GM12874 (cell line): ENCODE results near the gene TPM2.

Experiments
- CTCF ChIP-seq: IDR thresholded peaks from 2 replicates; pipeline ENCODE4 v1.5.1; 2011; ENCODE audit warnings: low read depth, mild to moderate bottlenecking, control low read depth, low read length, moderate library complexity; ENCODE audit not compliant: insufficient read depth

TPM2 gene

GRCh38 chr9:35732185-35732799 is 42.6 kb upstream of the TPM2 start, which contains the start of the genes CREB3 and TLN1:
CREB3 (plus strand) TSS chr9:35732666; CDS start chr9:35732773, 107 bp downstream.
TLN1 (minus strand) TSS chr9:35732195; CDS start chr9:35725694, 6,501 bp downstream.
- peak; percentile 21; the same call in 1 of the 2 replicates for TF ChIP-seq CTCF

DNA sequence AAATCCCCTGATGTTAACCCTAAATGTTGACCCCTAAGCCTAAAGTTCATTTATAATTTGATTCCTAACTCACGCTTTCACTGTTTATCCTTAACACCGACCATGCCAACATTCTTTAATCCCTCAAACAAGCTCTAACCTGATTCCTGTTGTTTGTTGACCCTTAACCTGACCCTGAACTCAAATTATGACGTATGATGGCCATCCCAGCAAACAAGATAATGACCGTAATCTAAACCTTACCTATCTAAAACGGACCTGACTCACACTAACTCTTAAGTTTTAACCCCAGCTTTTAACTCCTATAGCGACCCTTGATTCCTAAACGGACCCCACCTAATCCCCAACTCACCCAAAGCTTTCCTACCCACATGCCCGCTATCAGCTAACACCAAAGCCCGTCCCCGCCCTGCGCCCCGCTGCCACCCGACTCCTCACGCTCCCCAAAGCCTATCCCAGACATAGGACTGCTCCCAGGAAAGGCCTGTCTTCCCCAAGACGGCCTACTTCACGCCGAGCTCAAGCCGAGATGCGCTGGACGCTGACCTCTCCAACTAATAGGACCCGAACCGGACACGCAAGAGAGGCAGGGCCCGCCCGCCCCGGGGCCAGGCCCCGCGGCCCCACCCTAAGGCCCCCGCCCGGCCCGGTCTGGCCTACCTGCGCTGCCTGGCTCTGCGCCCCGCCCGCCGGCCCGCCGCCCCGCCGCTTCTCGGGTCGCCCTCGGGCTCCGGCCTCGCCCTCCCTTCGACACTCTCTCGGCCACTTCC is 41.9 kb upstream of the TPM2 start:
- no peak for TF ChIP-seq CTCF

DNA sequence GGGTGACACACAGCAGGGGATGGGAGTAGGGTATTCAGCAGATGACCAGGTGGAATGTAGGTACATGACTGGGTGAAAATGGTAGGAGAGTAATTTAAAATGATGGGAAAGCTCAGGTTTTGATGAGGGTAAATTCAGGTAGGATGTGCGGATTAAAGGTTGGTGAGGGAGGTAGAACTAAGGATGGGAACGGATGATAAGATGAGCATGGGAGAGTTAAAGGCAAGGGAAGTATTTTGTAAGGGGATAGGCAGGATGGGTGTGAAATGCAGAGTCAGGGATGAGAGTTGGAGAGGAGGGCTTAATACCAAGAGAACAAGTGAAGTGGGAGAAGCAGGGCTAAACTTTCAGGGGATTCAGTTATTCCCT is 40.7 kb upstream of the TPM2 start:
- no peak for TF ChIP-seq CTCF

DNA sequence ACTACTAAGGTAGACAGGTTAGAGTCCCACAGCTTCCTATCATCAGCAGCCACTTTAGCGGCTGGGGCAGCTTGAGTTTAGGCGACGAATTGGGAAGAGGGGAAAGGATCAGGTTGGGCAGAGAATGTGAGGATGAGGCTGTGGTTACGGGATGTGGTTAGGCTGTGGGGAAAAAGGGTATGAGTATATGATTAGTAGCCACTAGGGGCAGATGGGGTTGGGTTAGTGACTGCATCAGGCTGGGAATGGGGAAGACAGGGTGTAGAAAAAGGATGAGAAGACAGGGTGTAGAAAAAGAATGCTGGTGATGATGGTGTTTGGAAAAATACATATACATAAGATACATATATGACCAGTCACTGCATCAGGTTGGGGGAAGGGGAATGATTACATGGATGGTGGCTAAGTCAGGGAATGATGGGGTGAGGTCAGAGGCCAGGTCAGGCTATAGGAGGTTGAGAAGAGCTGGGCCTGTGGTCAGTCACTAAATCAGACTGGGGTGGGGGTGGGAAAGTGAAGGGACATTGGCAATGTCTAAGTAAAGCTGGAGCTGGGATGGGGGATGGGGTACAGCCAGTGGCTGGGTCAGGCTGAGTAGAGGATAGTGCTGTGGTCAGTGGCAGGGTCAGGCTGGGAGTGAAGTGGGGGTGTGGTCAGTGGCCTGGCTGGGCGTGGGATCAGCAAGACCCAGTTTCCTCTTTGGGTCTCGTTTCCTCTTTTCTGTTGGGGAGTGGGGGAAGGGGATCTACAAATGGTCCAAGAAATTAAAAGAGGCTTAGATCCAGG is 40.2 kb upstream of the TPM2 start:
- TF ChIP-seq CTCF, result peak; percentile 63

DNA sequence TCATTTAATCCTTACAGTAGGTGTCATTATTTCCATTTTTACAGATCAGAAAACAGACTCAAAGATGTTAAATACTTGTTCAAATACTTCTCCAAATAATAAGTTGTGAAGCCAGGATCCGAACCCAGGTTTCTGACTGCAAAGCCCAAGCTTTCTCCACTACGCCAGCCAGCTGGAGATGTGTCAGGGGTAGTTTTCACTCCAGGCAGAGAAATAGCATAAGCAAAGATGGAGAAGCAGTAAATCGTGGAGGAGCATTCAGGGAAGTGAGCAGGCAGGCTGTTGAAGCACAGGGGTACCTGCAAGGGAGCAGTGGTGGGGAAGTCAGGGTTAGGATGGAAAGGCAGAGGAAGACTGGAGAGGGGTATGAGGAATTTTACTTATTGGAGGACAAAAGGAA is 39.4 kb upstream of the TPM2 start:
- TF ChIP-seq CTCF, result no peak

GRCh38 chr9:35728041-35728971 is 38.6 kb upstream of the TPM2 start:
- TF ChIP-seq CTCF, result no peak

GRCh38 chr9:35727676-35728040 is 37.9 kb upstream of the TPM2 start:
- TF ChIP-seq CTCF, result no peak
